IPS-20b (cell line): Measurements from ENCODE around the gene ABCF2.

Experiments used
- H3K27ac ChIP-seq: one replicate; pipeline ENCODE4 v1.5.1; 2013; ENCODE audit warnings: low read length
- H3K27me3 ChIP-seq: 2 replicates; pipeline ENCODE4 v1.6.1; 2013; ENCODE audit warnings: mild to moderate bottlenecking, low read length, inconsistent platforms; ENCODE audit not compliant: insufficient read depth
- H3K36me3 ChIP-seq: 2 replicates; pipeline ENCODE4 v1.6.1; 2013; ENCODE audit warnings: low read depth, mild to moderate bottlenecking, inconsistent platforms, low read length, moderate library complexity; ENCODE audit not compliant: insufficient read depth
- H3K4me1 ChIP-seq: 2 replicates; pipeline ENCODE4 v1.6.1; 2013; ENCODE audit warnings: mild to moderate bottlenecking, control low read depth, inconsistent platforms, low read length, moderate library complexity; ENCODE audit not compliant: insufficient read depth
- H3K4me3 ChIP-seq: 2 replicates; pipeline ENCODE4 v1.5.1; 2013; ENCODE audit warnings: mild to moderate bottlenecking, low read length, inconsistent platforms
- H3K9ac ChIP-seq: 2 replicates; pipeline ENCODE4 v1.6.1; 2013; ENCODE audit warnings: low read depth, mild to moderate bottlenecking, inconsistent platforms, low read length, moderate library complexity
- H3K9me3 ChIP-seq: 2 replicates; pipeline ENCODE4 v1.6.1; 2013; ENCODE audit warnings: mild to moderate bottlenecking, low read depth, low read length, inconsistent platforms; ENCODE audit not compliant: insufficient read depth

ABCF2 gene

DNA sequence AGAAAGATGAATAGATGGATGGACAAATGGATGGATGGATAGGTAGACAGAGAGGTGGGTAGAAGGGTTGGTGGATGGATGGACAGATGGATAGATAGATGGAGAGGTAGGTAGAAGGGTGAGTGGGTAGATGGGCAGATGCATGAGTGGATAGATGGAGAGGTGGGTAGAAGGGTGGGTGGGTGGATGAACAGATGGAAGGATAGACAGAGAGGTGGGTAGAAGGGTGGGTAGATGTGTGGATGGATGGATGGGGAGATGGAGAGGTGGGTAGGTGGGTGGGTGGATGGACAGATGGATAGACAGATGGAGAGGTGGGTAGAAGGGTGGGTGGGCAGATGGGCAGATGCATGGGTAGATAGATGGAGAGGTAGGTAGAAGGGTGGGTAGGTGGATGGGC, 29.1 kb downstream of the ABCF2 start:
- Histone ChIP-seq H3K27me3 (peaks cover 26% of the 10 kb centered on the region), H3K27ac (no peak overlapping the region)

DNA sequence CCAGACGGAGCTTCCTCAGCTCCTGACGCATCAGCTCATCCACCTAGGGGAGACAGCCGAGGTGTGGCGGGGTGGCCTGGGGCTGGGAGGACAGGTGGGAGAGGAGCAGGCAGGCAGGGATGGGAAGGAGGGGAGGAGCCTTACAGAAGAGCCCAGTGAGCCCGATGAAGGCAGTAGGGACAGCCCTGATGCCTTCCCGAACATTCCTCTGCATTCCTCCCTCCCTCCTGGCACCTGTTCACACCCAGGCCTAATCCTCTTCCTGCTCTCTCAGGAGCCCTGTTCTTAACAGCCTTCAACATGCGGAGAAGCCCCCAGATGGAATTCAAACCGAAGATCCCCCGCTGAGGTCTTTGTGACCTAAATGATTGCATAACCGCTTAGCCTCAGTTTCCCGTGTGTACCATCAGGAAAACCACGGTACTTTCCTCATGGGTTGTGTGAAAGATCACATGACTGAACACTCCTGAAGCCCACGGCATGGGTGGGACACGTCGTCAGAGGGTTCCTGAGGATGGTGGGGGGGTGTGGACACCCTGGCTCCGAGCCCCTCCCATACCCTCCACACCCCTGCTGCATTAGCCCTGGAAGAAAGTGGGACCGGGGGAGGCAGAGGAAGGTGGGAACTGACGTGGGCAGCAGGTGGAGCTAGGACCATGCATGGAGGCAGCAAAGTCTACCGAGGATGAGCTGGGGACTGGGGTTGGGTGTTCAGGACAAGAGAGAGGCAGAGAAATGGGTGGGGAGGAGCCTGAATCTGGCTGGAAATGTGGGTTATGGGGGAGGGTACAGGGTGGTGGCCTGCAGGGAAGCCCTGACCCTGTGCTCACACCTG, 31.2 kb downstream of the ABCF2 start:
- H3K27me3 ChIP-seq: peaks cover 26% of the 10 kb centered on the region

More for the DNA sequence above, 29.1 kb downstream of the ABCF2 start:
- no peaks in the 10 kb centered on the region for H3K36me3 ChIP-seq
- H3K4me1 ChIP-seq: no peaks in the 10 kb centered on the region
- no peak overlapping the region for H3K9ac ChIP-seq
- no peak overlapping the region for H3K4me3 ChIP-seq
- H3K9me3 ChIP-seq: no peaks in the 10 kb centered on the region

DNA sequence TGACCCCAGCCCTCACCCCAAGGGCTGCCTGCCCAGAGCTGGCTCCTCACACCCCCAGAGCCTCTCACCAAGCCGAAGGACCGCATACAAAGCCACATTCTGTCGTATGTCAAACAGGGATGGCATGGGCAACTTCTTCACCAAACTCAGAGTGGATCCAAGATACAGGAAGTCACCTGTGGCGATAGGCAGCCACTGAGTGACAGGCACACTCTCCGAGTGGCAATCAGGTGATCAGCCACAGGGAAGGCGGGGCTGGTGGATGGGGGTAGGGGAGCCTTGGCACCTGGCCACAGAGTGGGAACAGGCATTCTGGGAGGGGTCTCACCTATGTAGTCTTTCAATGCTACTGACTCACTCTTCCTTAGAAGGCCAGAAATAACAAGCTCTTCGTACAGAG, 32.8 kb downstream of the ABCF2 start:
- peaks cover 34% of the 10 kb centered on the region for H3K27me3 ChIP-seq
- no peak overlapping the region for H3K27ac ChIP-seq
- no peaks in the 10 kb centered on the region for H3K9me3 ChIP-seq
- no peak overlapping the region for H3K9ac ChIP-seq
- H3K4me3 ChIP-seq: no peak overlapping the region
- no peaks in the 10 kb centered on the region for H3K4me1 ChIP-seq
- H3K36me3 ChIP-seq: no peaks in the 10 kb centered on the region

More for the DNA sequence above, 31.2 kb downstream of the ABCF2 start:
- H3K4me3 ChIP-seq: no peak overlapping the region
- H3K36me3 ChIP-seq: no peaks in the 10 kb centered on the region
- no peaks in the 10 kb centered on the region for H3K9me3 ChIP-seq
- H3K4me1 ChIP-seq: no peaks in the 10 kb centered on the region
- no peak overlapping the region for H3K9ac ChIP-seq
- H3K27ac ChIP-seq: no peak overlapping the region

DNA sequence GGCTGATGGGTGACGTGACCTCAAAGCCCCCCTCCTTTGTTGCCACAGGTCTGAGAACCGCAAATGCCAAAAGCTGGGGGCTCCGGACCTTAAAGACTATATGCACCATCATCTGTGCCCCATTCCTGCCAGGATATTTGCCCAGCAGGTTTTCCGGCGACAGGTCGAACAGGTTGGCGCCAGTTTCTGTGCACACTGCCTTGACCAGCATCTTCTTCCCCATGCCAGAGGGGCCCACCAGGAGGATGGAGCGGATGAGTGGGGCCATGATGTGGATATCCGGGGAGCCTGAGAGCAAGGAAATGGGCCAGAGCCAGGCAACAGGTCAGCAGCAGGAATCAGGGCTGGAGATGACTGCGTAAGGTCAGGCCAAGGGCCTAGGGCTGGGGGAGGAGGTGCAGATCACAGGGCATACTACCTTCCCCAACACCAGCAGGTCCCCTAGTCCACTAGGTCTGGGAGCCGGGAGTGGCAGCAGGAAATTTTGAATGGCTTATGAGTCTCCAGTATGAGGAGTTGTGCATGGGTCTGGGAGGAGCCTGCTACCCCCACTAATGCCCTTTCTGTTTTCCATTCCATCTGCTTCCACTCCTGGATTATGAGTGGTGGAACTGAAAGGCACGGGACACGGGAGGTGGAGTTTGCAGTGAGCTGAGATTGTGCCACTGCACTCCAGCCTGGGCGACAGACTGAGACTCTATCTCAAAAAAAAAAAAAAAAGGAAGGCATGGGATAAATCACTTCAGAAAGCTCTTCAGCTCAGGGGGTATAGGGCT, 33.6 kb downstream of the ABCF2 start:
- Histone ChIP-seq H3K4me3 (no peak overlapping the region), H3K9ac (no peak overlapping the region), H3K4me1 (no peaks in the 10 kb centered on the region), H3K27ac (no peak overlapping the region), H3K27me3 (peaks cover 34% of the 10 kb centered on the region), H3K9me3 (no peaks in the 10 kb centered on the region), H3K36me3 (no peaks in the 10 kb centered on the region)

DNA sequence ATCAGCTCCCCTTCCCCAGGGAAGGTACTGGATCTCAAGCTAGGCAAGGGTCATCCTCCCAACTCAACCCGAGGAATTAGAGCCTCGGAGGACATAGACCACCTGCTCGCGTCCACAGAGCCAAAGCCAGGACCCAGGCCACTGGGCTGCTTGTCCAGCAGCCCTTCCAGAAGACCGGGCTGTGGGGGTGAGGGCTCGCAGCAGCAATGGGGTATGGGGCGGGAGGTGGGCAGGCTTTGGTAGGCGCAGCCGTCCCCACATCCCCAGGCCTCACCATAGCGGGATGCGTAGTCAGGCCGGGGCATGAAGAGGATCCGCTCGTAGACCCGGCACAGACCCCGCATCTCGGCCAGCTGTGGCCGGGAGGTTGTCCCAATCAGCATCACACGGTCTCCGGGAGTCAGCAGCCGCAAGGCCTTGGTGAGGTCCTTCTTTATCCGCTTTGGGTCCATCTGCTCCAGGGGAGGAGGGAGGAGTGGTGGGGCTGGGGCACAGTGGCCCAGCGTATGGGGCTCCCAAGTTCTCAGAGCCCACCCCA, 34.9 kb downstream of the ABCF2 start:
- Histone ChIP-seq H3K27me3 (peaks cover 31% of the 10 kb centered on the region), H3K4me3 (no peak overlapping the region), H3K4me1 (no peaks in the 10 kb centered on the region), H3K36me3 (no peaks in the 10 kb centered on the region), H3K9ac (no peak overlapping the region), H3K27ac (no peak overlapping the region), H3K9me3 (no peaks in the 10 kb centered on the region)

DNA sequence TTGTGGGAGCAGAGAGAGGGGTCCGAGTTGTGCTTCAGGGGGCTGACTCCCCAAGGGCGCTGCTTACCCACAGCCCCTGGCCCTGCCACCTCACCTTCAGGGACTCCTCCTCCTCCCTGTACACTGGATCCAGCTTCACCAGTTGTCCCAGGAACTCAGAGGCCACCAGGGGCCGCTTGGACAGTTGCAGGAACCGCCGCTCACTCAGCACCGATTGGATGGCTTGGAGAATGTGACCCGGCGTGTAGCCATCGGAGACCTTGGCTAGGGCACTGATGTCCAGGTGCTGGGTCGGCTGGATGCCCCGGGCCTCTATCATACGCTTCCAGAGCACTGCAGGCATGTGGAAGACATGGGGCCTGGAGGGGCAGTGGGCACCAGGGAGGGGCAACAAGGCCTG, 35.5 kb downstream of the ABCF2 start:
- Histone ChIP-seq H3K4me3 (no peak overlapping the region), H3K9ac (no peak overlapping the region), H3K27ac (no peak overlapping the region), H3K36me3 (no peaks in the 10 kb centered on the region), H3K9me3 (no peaks in the 10 kb centered on the region), H3K27me3 (peaks cover 26% of the 10 kb centered on the region), H3K4me1 (no peaks in the 10 kb centered on the region)

DNA sequence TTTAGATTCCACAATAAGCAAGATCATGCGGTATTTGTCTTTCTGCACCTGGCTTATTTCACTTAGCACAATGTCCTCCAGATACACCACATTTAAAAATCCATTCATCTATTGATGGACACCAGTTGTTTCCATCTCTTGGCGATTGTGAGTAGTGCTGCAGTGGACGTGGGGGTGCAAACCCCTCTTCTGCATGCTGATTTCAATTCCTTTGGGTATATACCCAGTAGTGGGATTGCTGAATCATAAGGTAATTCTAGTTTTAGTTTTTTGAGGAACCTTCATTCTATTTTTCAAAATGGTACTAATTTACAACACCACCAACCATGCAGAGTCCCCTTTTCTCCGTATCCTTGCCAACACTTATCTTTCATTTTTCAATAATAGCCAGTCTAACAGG, 38.0 kb downstream of the ABCF2 start:
- H3K4me3 ChIP-seq: no peak overlapping the region
- H3K9ac ChIP-seq: no peak overlapping the region
- no peak overlapping the region for H3K27ac ChIP-seq
- H3K27me3 ChIP-seq: peaks cover 8% of the 10 kb centered on the region
- no peaks in the 10 kb centered on the region for H3K36me3 ChIP-seq
- H3K4me1 ChIP-seq: no peaks in the 10 kb centered on the region
- no peaks in the 10 kb centered on the region for H3K9me3 ChIP-seq

DNA sequence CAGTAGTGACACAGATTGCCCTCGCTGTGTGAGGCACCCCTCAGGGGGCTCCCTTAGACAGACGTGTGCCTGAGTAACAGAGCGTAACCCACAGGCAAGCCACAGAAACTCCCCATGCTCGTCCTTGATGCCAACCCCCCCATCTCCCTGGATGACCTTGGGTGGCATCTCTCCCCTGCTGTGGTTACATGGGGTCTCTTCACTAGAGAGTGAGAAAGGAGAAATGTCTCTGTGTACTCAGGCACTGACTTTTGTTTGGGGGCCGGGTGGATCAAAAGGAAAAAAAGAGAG, 38.8 kb downstream of the ABCF2 start:
- Histone ChIP-seq H3K9ac (no peak overlapping the region), H3K4me3 (no peak overlapping the region), H3K27me3 (peaks cover 9% of the 10 kb centered on the region), H3K9me3 (no peaks in the 10 kb centered on the region), H3K27ac (no peak overlapping the region), H3K4me1 (no peaks in the 10 kb centered on the region), H3K36me3 (no peaks in the 10 kb centered on the region)

DNA sequence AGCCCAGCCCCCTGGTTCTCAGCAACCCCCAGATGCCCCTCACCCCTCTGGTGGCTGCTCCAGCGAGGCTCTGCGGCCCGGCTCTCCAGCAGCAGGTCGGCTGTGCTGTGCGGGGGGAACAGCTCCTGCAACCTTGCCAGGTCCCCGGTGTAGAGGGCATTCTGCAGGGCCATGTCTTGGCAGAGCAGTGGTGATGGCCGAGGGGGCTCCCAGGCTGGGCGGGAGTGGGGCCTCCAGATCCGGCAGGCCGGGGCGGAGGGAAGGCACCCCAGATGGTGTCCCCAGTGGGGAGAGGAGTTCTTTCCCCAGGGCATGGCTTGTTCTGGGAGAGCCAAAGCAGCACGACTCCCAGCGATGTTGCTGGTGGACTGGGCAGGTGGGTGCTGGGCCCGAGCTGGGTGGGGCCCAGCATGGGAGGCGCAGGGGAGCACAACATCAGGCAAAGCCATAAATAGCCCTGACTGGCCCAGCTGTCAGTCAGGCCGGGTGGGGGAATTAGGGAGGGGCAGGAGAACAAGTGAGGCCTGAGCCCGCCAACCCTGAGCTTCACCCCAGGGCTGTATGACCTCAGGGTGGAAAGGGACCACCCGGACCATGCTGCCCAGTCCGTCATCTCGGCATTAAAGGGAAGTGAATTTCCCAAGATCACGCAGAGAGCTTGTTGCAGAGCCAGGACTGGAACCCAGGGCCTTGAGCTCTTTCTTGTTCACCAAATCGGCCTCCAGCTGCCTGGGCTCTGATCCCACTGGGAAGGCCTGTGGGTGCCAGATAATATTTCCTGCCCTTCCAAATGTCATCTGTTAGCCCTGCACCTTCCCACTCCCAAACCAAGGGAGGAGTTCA, 39.4 kb downstream of the ABCF2 start:
- no peak overlapping the region for H3K27ac ChIP-seq
- H3K4me1 ChIP-seq: no peaks in the 10 kb centered on the region
- H3K36me3 ChIP-seq: no peaks in the 10 kb centered on the region
- H3K4me3 ChIP-seq: no peak overlapping the region
- no peaks in the 10 kb centered on the region for H3K9me3 ChIP-seq
- H3K27me3 ChIP-seq: peaks cover 14% of the 10 kb centered on the region
- no peak overlapping the region for H3K9ac ChIP-seq

DNA sequence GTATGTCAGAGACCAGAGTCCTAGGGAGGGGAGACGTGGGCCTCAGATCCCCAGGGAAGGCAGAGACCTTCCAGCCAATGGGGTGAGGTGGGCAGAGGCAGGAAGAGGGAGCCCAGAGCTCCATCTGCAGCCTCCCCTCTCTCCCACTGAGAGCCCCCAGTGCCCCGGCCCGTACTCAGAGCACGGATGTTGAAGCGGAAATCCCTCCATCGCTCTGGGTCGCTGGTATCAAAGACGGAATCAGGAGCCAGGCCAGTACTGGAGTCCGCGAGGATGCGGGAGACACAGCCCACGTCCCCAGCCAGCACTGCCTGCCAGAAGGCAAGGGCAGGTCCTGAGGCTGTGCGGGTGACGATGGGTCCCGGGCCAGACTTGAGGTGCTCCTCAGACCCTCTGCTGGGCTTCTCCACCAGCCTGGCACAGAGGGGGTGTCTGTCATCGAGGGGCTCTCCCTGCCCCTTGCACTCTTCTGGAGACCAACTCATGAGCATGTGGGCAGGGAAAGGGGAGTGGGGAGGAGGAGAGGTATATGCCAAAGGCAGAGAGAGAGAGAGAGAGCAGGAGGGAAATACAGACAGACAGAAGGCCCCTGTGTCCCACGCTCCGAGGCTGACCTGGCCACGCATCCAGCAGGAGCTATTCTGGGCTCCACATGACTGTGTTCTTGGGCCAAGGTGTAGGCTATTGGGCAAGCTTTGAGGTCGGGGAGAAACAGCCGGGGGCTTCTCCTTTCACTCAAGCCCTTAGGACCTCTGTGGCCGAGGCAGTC, 40.2 kb downstream of the ABCF2 start, which contains the start of gene ASB10:
Gene ASB10 (minus strand): TSS at position 611 of the 769 bp plus-strand sequence. CDS start 120 bp downstream, at position 491.
- H3K27me3 ChIP-seq: peaks cover 14% of the 10 kb centered on the region
- no peak within 1 kb of the TSS for H3K27ac ChIP-seq
- H3K36me3 ChIP-seq: no peaks in the 10 kb centered on the region
- no peak within 1 kb of the TSS for H3K4me3 ChIP-seq
- no peak within 1 kb of the TSS for H3K9ac ChIP-seq
- H3K9me3 ChIP-seq: no peaks in the 10 kb centered on the region
- no peaks in the 10 kb centered on the region for H3K4me1 ChIP-seq
